ENCODE data around the gene LDLRAD4.
"Not testable (repeated sequence)": the region's sequence is repeated elsewhere in the genome, so short reads cannot be mapped to it uniquely, and the experiment has no call there.

Gene LDLRAD4

DNA sequence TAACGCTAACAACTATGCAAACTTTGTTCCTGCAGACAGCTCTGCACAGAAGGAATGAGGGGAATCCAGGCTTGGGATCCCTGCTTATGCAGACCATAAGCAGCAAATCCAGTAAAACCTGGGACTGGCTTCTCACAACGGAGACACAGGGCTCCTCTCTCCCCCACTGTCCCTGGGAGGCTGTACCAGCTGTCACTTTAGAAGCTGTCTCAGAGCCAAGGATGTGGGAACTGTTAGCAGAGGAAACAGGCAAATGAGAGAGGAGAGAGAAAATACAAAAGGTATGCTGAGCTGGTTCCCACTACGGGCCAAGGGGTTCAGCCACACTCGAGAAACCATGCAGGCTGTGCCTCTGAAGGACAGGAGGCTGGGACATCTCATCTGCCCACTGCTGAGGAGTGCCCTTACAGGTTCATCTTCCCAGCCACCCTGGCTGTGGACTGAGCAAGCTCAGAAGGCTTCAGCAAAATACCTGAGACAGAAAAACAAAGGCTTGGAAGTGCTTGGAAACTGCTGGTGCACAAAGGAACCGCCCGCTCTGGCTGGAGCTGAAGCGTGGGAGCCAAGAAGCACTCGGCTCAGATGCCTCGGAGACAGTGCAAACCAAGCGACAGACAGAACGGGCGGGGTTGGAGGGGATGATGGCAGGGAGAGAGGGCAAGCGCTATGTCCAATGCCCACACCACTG, 435.3 kb downstream of the LDLRAD4 start:
- in situ Hi-C loops (cut with MboI; ENCODE audit: low sequenced_read_pairs) = no loop called here

GRCh38 chr18:13657974-13658373, 439.4 kb downstream of the LDLRAD4 start:
- in situ Hi-C loops (cut with MboI; ENCODE audit: low sequenced_read_pairs) = no loop called here

DNA sequence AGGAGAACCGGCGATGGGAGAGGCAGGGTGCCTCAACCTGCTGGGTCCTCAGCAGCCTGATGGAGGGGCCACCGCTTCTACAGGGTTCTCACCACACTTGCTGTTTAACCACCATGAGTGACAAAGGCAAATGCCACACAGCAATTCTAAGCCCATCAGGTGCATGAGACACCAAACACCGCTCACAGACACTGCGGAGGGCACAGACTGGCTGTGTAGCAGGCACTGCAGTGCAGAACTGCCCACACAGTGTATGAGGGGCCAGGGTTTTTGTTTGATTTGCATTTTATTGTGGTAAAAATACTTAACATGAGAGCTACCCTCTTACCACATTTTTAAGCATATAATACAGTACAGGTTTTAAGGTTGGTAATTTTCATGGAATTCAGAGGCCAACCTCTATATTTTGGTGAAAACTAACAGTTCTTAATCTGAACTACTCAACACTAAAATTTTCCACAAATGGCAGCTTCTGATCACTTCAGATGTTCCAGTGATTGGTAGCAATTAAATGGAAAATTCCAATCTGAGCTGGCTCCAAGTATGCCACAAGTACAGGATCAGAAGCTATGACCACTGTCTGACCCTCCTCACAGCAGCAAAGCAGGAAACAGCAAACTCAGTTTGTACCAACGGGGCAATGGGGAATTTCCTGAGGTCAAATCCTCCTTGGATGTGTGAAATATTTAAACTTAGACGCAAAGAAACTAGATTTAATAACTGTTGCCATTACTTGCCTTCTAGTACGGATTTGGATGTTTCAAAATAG, 440.1 kb downstream of the LDLRAD4 start:
- in situ Hi-C loops (cut with MboI; ENCODE audit: low sequenced_read_pairs) = no loop called here

- in situ Hi-C loops (cut with MboI; ENCODE audit: low sequenced_read_pairs) = no loop called here
Observed at GRCh38 chr18:13660510-13660909, 441.9 kb downstream of the LDLRAD4 start.

GRCh38 chr18:13661051-13661778, 442.7 kb downstream of the LDLRAD4 start:
- in situ Hi-C loops (cut with MboI; ENCODE audit: low sequenced_read_pairs) = no loop called here

- in situ Hi-C loops (cut with MboI; ENCODE audit: low sequenced_read_pairs) = no loop called here
Observed at GRCh38 chr18:13661779-13662256, 443.3 kb downstream of the LDLRAD4 start.

- in situ Hi-C loops (cut with MboI; ENCODE audit: low sequenced_read_pairs) = no loop called here
Observed at GRCh38 chr18:13672657-13673056, 454.1 kb downstream of the LDLRAD4 start.

DNA sequence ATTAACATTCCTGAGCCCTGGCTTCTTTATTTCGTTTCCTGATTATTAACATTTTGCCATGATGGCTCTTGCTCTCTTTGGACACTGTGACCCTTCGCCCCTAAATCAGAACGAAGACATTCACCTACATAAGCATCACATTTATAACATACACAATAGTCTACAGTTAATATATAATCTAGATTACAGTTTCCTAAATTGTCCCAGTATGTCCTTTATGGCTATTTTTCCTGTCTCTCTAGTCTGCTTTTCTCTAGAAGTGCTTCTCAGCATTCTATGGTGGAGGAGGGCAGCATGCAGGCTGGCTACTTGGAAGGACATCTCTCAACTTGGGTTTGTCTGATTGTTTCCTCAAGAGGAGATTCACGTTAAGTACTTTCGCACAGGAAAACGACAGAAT, 457.9 kb downstream of the LDLRAD4 start:
- in situ Hi-C loops (cut with MboI; ENCODE audit: low sequenced_read_pairs) = no loop called here

DNA sequence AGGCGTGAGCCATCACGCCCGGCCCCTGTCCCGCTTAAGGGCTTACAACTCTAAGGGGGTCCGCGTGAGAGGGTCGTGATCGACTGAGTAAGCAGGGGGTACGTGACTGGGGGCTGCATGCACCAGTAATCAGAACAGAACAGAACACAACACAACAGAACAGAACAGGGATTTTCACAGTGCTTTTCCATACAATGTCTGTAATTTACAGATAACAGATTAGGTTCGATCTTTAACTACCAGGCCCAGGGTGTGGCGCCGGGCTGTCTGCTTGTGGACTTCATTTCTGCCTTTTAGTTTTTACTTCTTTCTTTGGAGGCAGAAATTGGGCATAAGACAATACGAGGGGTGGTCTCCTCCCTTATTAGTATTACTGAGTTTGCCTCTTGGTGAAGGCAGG, 458.8 kb downstream of the LDLRAD4 start:
- in situ Hi-C loops (cut with MboI; ENCODE audit: low sequenced_read_pairs) = not testable (repeated sequence)

- in situ Hi-C loops (cut with MboI; ENCODE audit: low sequenced_read_pairs) = no loop called here
Observed at GRCh38 chr18:13680612-13681011, 462.1 kb downstream of the LDLRAD4 start.

DNA sequence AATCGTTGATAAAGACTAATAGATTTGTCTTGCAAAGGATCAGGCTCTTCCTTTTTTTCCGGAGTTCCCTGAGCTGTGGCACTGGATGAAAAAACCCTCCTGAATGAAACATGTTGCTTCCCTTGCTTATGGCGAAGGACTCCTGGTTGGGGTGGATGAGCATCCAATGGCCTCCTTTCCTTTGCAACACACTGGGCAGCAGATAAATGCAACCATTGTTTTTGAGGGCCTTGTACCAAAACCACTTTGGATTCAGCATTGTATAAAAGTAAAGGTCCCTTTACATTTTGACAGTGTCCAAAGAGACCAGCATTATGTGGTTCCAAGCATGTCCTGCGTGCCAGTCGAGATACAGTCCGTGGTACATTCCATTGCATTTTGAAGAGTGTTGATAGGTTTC, 463.1 kb downstream of the LDLRAD4 start:
- in situ Hi-C loops (cut with MboI; ENCODE audit: low sequenced_read_pairs) = no loop called here

DNA sequence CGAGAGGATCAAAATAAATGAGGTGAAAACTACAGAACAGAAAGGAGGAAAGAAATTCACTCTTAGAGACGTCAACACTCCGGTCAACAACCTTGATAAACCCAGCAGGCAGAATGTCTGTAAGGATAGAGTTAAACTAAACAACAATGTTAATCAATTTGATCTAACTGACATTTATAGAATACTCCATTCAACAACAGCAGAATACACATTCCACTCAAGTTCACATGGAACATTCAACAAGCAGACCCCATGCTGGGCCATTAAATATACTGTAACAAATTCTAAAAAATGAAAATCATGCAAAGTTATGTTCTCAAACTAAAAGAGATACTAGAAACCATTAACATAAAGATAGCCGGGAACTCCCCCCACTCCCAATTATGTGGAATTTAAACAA, 466.0 kb downstream of the LDLRAD4 start:
- in situ Hi-C loops (cut with MboI; ENCODE audit: low sequenced_read_pairs) = no loop called here

DNA sequence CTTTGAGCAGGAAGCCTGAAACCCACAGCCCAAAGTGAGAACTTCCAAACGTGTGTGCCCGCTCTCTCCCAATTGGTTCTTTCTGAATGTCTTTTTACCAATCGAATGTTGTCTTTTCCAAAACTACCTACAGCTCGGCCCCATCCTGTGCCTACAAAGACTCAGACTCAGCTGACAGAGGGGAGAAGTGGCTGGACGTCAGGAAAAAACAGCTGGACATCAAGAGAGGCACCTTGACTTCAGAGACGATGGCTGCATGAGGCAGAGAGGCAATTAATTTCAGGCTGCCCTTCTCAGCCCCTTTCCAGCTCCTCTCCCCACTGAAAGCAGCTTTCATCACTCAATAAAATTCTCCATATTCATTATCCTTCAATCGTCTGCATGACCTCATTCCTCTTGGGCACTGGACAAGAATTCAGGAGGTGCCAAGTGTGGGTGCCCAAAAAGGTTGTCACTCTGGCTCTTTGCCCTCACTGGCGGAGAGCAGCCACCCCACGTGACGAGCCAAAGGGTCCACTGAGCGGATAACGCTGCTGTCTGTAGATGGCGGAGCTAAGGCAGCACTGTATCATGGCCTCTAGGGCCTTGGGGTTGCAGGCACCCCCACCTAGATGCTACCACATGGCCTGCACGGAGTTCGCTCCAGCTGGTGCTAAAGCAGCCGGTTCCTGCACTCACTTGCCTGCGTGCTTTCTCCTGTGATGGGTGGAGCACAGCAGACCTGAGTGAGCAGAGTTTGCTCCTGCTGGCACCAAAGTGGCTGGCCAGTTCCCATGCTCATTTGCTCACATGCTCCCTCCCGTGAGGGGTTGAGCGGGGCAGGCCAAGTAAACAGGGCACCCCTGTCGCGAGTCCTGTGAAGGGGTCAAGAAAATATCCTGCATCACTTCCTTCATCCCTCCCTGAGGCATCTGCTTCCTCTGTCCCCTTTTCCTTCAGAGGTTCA, 469.9 kb downstream of the LDLRAD4 start:
- in situ Hi-C loops (cut with MboI; ENCODE audit: low sequenced_read_pairs) = no loop called here

GRCh38 chr18:13690060-13690459, 471.5 kb downstream of the LDLRAD4 start:
- in situ Hi-C loops (cut with MboI; ENCODE audit: low sequenced_read_pairs) = not testable (repeated sequence)

DNA sequence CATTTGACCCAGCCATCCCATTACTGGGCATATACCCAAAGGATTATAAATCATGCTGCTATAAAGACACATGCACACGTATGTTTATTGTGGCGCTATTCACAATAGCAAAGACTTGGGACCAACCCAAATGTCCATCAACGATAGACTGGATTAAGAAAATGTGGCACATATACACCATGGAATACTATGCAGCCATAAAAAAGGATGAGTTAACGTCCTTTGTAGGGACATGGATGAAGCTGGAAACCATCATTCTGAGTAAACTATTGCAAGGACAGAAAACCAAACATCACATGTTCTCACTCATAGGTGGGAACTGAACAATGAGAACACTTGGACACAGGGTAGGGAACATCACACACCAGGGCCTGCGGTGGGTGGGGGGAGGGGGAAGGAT, 476.8 kb downstream of the LDLRAD4 start:
- in situ Hi-C loops (cut with MboI; ENCODE audit: low sequenced_read_pairs) = not testable (repeated sequence)

- in situ Hi-C loops (cut with MboI; ENCODE audit: low sequenced_read_pairs) = no loop called here
Observed at GRCh38 chr18:13696961-13697360, 478.4 kb downstream of the LDLRAD4 start.

- in situ Hi-C loops (cut with MboI; ENCODE audit: low sequenced_read_pairs) = no loop called here
Observed at GRCh38 chr18:13700153-13700552, 481.6 kb downstream of the LDLRAD4 start.

Measured in HL-60/S4 (cell line).